Neuron (in vitro differentiated cells): ENCODE results near the gene CBLC.
A peak's percentile ranks its signal among the peaks of the same experiment; 100 is the strongest.

ENCODE experiments used
- H2AFZ ChIP-seq: one replicate; pipeline ENCODE4 v1.6.1; 2013; ENCODE audit warnings: low read depth, mild to moderate bottlenecking, inconsistent platforms, low read length, moderate library complexity
- H3K27me3 ChIP-seq: one replicate; pipeline ENCODE4 v1.6.1; 2013; ENCODE audit warnings: low read length; ENCODE audit not compliant: insufficient read depth
- H3K36me3 ChIP-seq: one replicate; pipeline ENCODE4 v1.6.1; 2013; ENCODE audit warnings: low read length; ENCODE audit not compliant: insufficient read depth
- H3K4me1 ChIP-seq: one replicate; pipeline ENCODE4 v1.6.1; 2013; ENCODE audit warnings: low read length; ENCODE audit not compliant: insufficient read depth
- H3K4me3 ChIP-seq: 2 replicates; pipeline ENCODE4 v1.5.1; 2013; ENCODE audit warnings: mild to moderate bottlenecking, low read length, moderate library complexity
- H3K9me3 ChIP-seq: one replicate; pipeline ENCODE4 v1.6.1; 2013; ENCODE audit warnings: low read length

CBLC gene

GRCh38 chr19:44845612-44846454, 68.1 kb downstream of the CBLC start, which contains the start of gene NECTIN2:
TSS of gene NECTIN2 (plus strand) at chr19:44846297. CDS start at chr19:44846526, 229 bp downstream.
- Histone ChIP-seq H3K36me3 (no peaks in the 10 kb centered on the region), H3K9me3 (no peaks in the 10 kb centered on the region)

GRCh38 chr19:44846455-44847143, 68.9 kb downstream of the CBLC start:
- Histone ChIP-seq H2AFZ (peak overlapping the region; percentile 5), H3K4me3 (peak overlapping the region; percentile 81), H3K4me1 (peaks cover 28% of the 10 kb centered on the region), H3K36me3 (peaks cover 5% of the 10 kb centered on the region), H3K27me3 (no peaks in the 10 kb centered on the region), H3K9me3 (no peaks in the 10 kb centered on the region)

More at GRCh38 chr19:44845612-44846454, 68.1 kb downstream of the CBLC start, which contains the start of gene NECTIN2:
- Histone ChIP-seq H3K4me1 (peaks cover 28% of the 10 kb centered on the region), H3K27me3 (no peaks in the 10 kb centered on the region), H3K4me3 (peak within 1 kb of the TSS; percentile 81), H2AFZ (peak within 1 kb of the TSS; percentile 21)

GRCh38 chr19:44847144-44848035, 69.7 kb downstream of the CBLC start:
- Histone ChIP-seq H2AFZ (peak overlapping the region; percentile 5), H3K36me3 (peaks cover 7% of the 10 kb centered on the region), H3K4me3 (peak overlapping the region; percentile 81), H3K27me3 (no peaks in the 10 kb centered on the region), H3K4me1 (peaks cover 28% of the 10 kb centered on the region), H3K9me3 (no peaks in the 10 kb centered on the region)

DNA sequence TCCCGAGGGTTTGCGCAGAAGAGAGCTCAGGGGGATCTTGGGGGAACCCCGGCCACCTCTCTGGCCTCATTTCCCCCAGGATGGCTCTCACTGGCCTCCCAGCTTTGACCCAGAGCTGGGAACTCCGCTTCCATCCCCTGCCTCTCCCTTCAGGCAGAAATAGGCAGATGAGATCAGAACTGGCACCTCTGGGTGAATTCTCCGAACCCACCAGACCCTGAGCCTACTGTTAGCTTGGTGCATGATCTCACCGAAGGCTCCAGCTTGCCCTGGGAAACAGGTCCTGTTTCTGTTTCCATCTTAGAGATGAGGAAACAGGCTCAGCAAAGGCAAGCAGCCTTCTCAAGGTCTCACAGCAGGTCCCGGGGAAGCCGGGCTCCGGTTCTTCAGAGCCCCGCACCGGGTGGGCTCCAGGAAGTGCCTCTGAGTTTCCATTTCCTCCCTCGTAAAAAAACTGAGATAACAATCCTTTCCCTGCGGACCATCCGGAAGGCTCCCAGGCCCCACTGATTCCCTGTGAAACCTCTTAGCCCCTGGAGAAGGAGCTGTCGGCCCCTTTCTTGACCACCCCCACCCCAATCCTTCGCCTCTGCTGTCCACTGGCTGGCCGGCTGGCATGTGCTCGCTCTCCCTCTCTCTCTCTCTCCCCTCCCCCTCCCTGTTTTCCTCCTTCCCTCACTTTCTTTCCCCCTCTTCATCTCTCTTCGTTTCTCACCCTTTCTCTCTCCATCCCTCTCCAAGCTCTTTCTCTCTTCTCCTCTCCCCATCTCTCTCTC, 70.5 kb downstream of the CBLC start:
- Histone ChIP-seq H3K9me3 (no peaks in the 10 kb centered on the region), H3K4me3 (peak overlapping the region; percentile 81), H2AFZ (no peak overlapping the region), H3K4me1 (peaks cover 28% of the 10 kb centered on the region), H3K27me3 (no peaks in the 10 kb centered on the region), H3K36me3 (peaks cover 7% of the 10 kb centered on the region)

- Histone ChIP-seq H3K4me1 (peaks cover 28% of the 10 kb centered on the region), H3K36me3 (peaks cover 9% of the 10 kb centered on the region), H3K9me3 (no peaks in the 10 kb centered on the region), H3K27me3 (no peaks in the 10 kb centered on the region), H2AFZ (no peak overlapping the region), H3K4me3 (peak overlapping the region; percentile 81)
Measured at GRCh38 chr19:44848812-44849447, 71.2 kb downstream of the CBLC start.
